Choroid plexus epithelial cell (primary cell): ENCODE results near the gene SECTM1.

ENCODE experiments used
- DNase-seq: peaks from one replicate; pipeline ENCODE4 v3.0.0-alpha.2; 2010; ENCODE audit warnings: low read depth
- H3K4me3 ChIP-seq: 2 replicates; pipeline ENCODE4 v1.5.1; 2011; ENCODE audit warnings: low read depth, mild to moderate bottlenecking, control low read depth, low read length, moderate library complexity
- TF ChIP-seq, protein P1 (sequence below): conservative IDR thresholded peaks from 2 replicates; pipeline ENCODE4 v1.5.1; 2011; ENCODE audit warnings: low read depth, mild to moderate bottlenecking, control low read depth, inconsistent platforms, low read length, moderate library complexity

SECTM1 gene

DNA sequence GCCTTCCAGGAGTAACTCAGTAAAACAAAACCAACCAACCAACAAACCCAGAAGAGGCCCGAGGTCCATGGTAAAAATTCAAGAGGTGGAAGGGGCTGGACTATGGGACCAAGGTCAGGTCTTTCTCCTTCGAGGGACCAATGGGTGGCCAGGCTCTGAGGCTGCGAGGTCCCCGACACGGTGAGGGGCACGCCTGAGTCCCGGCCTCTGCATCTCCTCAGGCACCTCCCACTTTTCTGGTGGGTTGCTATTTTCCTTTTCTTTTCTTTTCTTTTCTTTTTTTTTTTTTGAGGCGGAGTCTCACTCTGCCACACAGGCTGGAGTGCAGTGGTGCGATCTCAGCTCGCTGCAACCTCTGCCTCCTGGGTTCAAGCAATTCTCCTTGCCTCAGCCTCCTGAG lies 34.1 kb downstream of the SECTM1 start:
- TF ChIP-seq, protein P1, sequence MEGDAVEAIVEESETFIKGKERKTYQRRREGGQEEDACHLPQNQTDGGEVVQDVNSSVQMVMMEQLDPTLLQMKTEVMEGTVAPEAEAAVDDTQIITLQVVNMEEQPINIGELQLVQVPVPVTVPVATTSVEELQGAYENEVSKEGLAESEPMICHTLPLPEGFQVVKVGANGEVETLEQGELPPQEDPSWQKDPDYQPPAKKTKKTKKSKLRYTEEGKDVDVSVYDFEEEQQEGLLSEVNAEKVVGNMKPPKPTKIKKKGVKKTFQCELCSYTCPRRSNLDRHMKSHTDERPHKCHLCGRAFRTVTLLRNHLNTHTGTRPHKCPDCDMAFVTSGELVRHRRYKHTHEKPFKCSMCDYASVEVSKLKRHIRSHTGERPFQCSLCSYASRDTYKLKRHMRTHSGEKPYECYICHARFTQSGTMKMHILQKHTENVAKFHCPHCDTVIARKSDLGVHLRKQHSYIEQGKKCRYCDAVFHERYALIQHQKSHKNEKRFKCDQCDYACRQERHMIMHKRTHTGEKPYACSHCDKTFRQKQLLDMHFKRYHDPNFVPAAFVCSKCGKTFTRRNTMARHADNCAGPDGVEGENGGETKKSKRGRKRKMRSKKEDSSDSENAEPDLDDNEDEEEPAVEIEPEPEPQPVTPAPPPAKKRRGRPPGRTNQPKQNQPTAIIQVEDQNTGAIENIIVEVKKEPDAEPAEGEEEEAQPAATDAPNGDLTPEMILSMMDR, result no peak
- H3K4me3 ChIP-seq, result no peak overlapping the region
- no peak for DNase-seq

- DNase-seq, result no peak
- TF ChIP-seq, protein P1, result no peak
- peak overlapping the region; percentile 56 for H3K4me3 ChIP-seq
These were observed 34.8 kb downstream of the SECTM1 start for GRCh38 chr17:82298538-82299421.

- TF ChIP-seq, protein P1, result no peak
- peak overlapping the region; percentile 56 for H3K4me3 ChIP-seq
- peak; percentile 94 for DNase-seq
These were observed 35.6 kb downstream of the SECTM1 start for GRCh38 chr17:82297714-82298537.

DNA sequence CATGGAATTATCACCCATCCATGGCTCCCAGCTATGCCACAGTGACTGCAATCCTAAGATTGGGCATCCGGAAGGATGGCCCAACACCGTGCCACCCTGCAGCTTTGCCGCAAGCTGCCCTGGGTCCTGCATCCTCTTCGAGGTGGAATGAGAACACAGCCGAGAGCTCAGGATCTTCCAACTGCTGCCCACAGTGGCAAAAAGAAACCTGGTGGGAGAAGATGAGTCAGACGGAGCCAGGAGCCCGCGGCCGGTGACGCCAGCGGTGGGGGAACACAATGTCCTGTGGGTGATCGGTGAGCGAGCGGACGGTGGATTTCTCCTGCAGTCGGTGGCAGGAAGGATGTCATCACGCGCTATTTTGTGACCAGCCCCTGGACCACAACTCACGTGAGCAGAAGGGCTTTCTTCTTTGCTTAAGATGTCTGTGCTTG lies 36.3 kb downstream of the SECTM1 start:
- TF ChIP-seq, protein P1, result peak; percentile 1
- DNase-seq, result peak; percentile 97
- peak overlapping the region; percentile 56 for H3K4me3 ChIP-seq

GRCh38 chr17:82296511-82297279 lies 36.9 kb downstream of the SECTM1 start:
- H3K4me3 ChIP-seq, result peak overlapping the region; percentile 56
- TF ChIP-seq, protein P1, result no peak
- peak; percentile 30 for DNase-seq

GRCh38 chr17:82295472-82295814 lies 38.1 kb downstream of the SECTM1 start:
- H3K4me3 ChIP-seq, result no peak overlapping the region
- TF ChIP-seq, protein P1, result no peak

More at GRCh38 chr17:82295472-82295814, 38.1 kb downstream of the SECTM1 start:
- DNase-seq, result no peak
